ENCODE results near the gene SMARCE1. TPM values are rescaled to one million over a fixed set of nuclear protein-coding genes. Genes with fewer than 3 reads are reported as not detected.
A peak's percentile ranks its signal among the peaks of the same experiment; 100 is the strongest.

Gene SMARCE1
- total and polyA plus RNA-seq, 9 of the 15 experiments (the other 6 are each of a cell fraction or from before 2014, with no cell fraction given), result 64.1 to 142 (median 114) TPM

- TF ChIP-seq ZNF124 (CRISPR knock-in tag; IDR thresholded peaks at IDR 0.05), result no peak
- TF ChIP-seq WHSC1 (IDR thresholded peaks at IDR 0.05; ENCODE audit: low read length), result no peak
- TF ChIP-seq ZNF436 (CRISPR knock-in tag; IDR thresholded peaks at IDR 0.05), result no peak
- no peak for TF ChIP-seq NCOA1 (IDR thresholded peaks at IDR 0.05; ENCODE audit: low read depth)
- TF ChIP-seq RNF219 (CRISPR knock-in tag; IDR thresholded peaks at IDR 0.05), result no peak
Observed at GRCh38 chr17:40625311-40625710, 22.3 kb downstream of the SMARCE1 start (continued).

- ChIA-PET POLR2A (interaction anchor here (4.0 kb wide), 1 partner anchor 23 kb away, joined by 30 read pairs; the partner anchor contains the start of gene SMARCE1), CTCF (ENCODE audit: low intra/inter-chr PET ratio) (no interaction called here)
- Histone ChIP-seq H3K79me2 (ENCODE audit: control insufficient read depth, insufficient read depth, low read length) (no peaks in the 10 kb centered on the region), H3K27me3 (ENCODE audit: control insufficient read depth in 2 of 2, insufficient read depth in 2 of 2, low read length in 2 of 2) (peaks cover 12 to 17% of the 10 kb centered on the region in 2 experiments), H2AFZ (ENCODE audit: low read depth, low read length) (no peak overlapping the region), H3K4me2 (ENCODE audit: insufficient read depth, low read length) (no peak overlapping the region), H3K4me3 (no peak overlapping the region), H4K20me1 (replicated peaks; ENCODE audit: control insufficient read depth, insufficient read depth, low read length) (no peaks in the 10 kb centered on the region), H3K36me3 (ENCODE audit: control insufficient read depth, insufficient read depth, low read length) (peaks cover 15% of the 10 kb centered on the region; the same call in 1 of the 3 replicates), H3K9me1 (ENCODE audit: control insufficient read depth, insufficient read depth, low read length) (no peaks in the 10 kb centered on the region), H3K27ac (ENCODE audit: extremely low read depth, low read depth, low read length) (no peak overlapping the region), H3K9ac (ENCODE audit: insufficient read depth in 1 of 2, low read depth in 2 of 2, low read length in 2 of 2) (no peak overlapping the region), H3K9me3 (replicated peaks; ENCODE audit: control insufficient read depth, insufficient read depth, low read depth, low read length) (no peaks in the 10 kb centered on the region), H3K4me1 (replicated peaks in 1 of 2; ENCODE audit: control insufficient read depth in 2 of 2, insufficient read depth in 2 of 2, low read length in 2 of 2) (no peaks in the 10 kb centered on the region)
- 23% methylated on average over 12 of the region's 12 CpGs for WGBS (ENCODE audit: insufficient coverage, low coverage, missing lambda C conversion rate)
- FAIRE-seq, result no peak
- in situ Hi-C loops (cut with MboI) (loop anchor here (25.0 kb wide), 1 partner anchor 1039 kb away; no protein-coding TSS in a partner anchor), intact Hi-C loops (cut with micrococcal nuclease) (no loop called here)
- BruUV-seq (replicated peaks), result no TSS peak
- DNase-seq (ENCODE audit: extremely low read depth in 1 of 4, low spot score in 3 of 4), result no peak
- no peak for ATAC-seq
- peak; percentile 78 for TF ChIP-seq ZBTB40 (IDR thresholded peaks at IDR 0.05)
- TF ChIP-seq ZBTB40 (CRISPR knock-in tag; IDR thresholded peaks at IDR 0.05), result peak; percentile 55
- no peak for TF ChIP-seq ZNF184 (CRISPR knock-in tag; IDR thresholded peaks at IDR 0.05)
- no peak for TF ChIP-seq SRSF3 (IDR thresholded peaks at IDR 0.05; ENCODE audit: insufficient read depth, low read length)
- no peak for TF ChIP-seq MEIS2 (IDR thresholded peaks at IDR 0.05; ENCODE audit: partially characterized antibody)
Observed at GRCh38 chr17:40623419-40624210, 24.0 kb downstream of the SMARCE1 start.
